Vagina (tissue), 2 donors: ENCODE data around the gene PIM1. TPM values are rescaled to one million over a fixed set of nuclear protein-coding genes. Genes with fewer than 3 reads are reported as not detected.

ENCODE experiments used
- DNase-seq, 2 donors: peaks; one replicate each; pipeline ENCODE4 v3.0.0-alpha.2; 2017; ENCODE audit errors: extremely low spot score in 2 of 2
- H3K27ac ChIP-seq: fragments of 200-600 bp; sonication (generic); one replicate; pipeline ENCODE4 v1.5.1; 2019
- H3K27me3 ChIP-seq: fragments of 200-600 bp; sonication (generic); one replicate; pipeline ENCODE4 v1.5.1; 2019
- H3K36me3 ChIP-seq, 2 donors: fragments of 200-600 bp; sonication (generic); one replicate each; pipeline ENCODE4 v1.5.1; 2017 to 2019
- H3K4me1 ChIP-seq: fragments of 200-600 bp; sonication (generic); one replicate; pipeline ENCODE4 v1.5.1; 2019
- H3K4me3 ChIP-seq, 2 donors: fragments of 200-600 bp; sonication (generic); 1 replicate in 1 of 2; 2 replicates in 1 of 2; pipeline ENCODE4 v1.5.1; 2016 to 2019
- H3K9me3 ChIP-seq: fragments of 200-600 bp; sonication (generic); one replicate; pipeline ENCODE4 v1.5.1; 2019
- POLR2A ChIP-seq, 2 donors: fragments of 450-650 bp; IDR thresholded peaks; one replicate each; pipeline ENCODE4 v1.6.1; 2017; ENCODE audit warnings: antibody characterized with exemption in 2 of 2, mild to moderate bottlenecking in 2 of 2, moderate library complexity in 2 of 2
- POLR2AphosphoS5 ChIP-seq, 2 donors: sonication (generic); formaldehyde crosslinking; IDR thresholded peaks; one replicate each; pipeline ENCODE4 v1.9.0; 2017; ENCODE audit warnings: antibody characterized with exemption in 2 of 2, mild to moderate bottlenecking in 2 of 2, low read depth in 1 of 2; ENCODE audit not compliant: insufficient read depth in 1 of 2
- intact Hi-C: fragments of 100-400 bp; cut with DNase I; formaldehyde crosslinking; loops from one replicate; pipeline ENCODE4 v1.15.1; 2023
- total RNA-seq: library from RNA; depleted of rRNA; stranded (reverse); fragments of >200 nt; gene quantifications from one replicate; pipeline ENCODE4 v1.2.3, GENCODE V29; 2016
- TF ChIP-seq, protein P1 (sequence below), 3 experiments: fragments of 450-650 bp in 2 of 3; fragments of 200-600 bp in 1 of 3; sonication (generic) in 1 of 3; IDR thresholded peaks; one replicate each; pipeline ENCODE4 v1.5.1; 2017 to 2019; ENCODE audit warnings: antibody characterized with exemption in 3 of 3, mild to moderate bottlenecking in 2 of 3, moderate library complexity in 2 of 3

Gene PIM1
- total RNA-seq, 1 donor from 2014 or later, result 74.2 TPM

DNA sequence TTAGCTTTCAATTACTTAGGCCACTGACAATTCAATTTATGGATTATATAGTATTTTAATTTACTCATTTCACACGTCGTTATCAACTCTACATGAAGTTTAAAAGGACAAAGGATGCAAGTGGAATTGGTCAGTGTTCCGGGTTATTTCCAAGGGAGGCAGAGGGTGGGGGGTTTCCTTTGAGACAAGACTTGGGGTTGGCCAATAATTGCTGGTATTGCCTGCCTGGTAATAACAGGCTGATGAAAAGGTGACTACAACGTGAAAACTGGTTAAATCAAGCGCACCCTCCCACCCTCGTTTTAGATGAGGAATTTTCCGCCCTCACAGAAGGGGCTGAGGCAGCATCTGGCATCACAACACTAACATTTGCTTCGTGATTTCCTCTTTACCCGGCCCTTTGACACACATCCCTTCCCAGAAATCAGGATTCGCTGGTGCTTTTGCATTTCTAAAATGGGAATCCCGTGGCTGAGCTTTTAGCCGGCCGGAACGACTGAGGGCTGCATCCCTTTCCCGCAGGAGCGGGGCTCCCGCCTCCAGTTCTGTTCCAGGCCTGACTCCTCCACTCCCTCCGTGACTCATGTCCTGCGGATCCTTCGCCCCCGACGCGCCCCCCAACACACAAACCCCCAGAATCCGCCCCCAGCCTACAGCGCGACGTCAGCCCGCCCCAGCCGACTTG is 999 bp upstream of the PIM1 start:
- Histone ChIP-seq H3K4me1 (peaks cover 22% of the 10 kb centered on the region), H3K9me3 (no peaks in the 10 kb centered on the region), H3K27ac (peak overlapping the region; percentile 93), H3K36me3 (peaks cover 0 to 15% of the 10 kb centered on the region in 2 donors), H3K27me3 (no peaks in the 10 kb centered on the region), H3K4me3 (peak overlapping the region; percentile 59 to 63)
- DNase-seq, result no peak
- TF ChIP-seq POLR2A (IDR thresholded peaks at IDR 0.05) (no peak), POLR2AphosphoS5 (IDR thresholded peaks at IDR 0.05; ENCODE audit: insufficient read depth in 1 of 2, low read depth in 1 of 2) (no peak)
- TF ChIP-seq, protein P1, sequence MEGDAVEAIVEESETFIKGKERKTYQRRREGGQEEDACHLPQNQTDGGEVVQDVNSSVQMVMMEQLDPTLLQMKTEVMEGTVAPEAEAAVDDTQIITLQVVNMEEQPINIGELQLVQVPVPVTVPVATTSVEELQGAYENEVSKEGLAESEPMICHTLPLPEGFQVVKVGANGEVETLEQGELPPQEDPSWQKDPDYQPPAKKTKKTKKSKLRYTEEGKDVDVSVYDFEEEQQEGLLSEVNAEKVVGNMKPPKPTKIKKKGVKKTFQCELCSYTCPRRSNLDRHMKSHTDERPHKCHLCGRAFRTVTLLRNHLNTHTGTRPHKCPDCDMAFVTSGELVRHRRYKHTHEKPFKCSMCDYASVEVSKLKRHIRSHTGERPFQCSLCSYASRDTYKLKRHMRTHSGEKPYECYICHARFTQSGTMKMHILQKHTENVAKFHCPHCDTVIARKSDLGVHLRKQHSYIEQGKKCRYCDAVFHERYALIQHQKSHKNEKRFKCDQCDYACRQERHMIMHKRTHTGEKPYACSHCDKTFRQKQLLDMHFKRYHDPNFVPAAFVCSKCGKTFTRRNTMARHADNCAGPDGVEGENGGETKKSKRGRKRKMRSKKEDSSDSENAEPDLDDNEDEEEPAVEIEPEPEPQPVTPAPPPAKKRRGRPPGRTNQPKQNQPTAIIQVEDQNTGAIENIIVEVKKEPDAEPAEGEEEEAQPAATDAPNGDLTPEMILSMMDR (IDR thresholded peaks at IDR 0.05), result no peak
- intact Hi-C loops, result loop anchor here (1.0 kb wide), 1 partner anchor 25 kb away; no protein-coding TSS in a partner anchor

DNA sequence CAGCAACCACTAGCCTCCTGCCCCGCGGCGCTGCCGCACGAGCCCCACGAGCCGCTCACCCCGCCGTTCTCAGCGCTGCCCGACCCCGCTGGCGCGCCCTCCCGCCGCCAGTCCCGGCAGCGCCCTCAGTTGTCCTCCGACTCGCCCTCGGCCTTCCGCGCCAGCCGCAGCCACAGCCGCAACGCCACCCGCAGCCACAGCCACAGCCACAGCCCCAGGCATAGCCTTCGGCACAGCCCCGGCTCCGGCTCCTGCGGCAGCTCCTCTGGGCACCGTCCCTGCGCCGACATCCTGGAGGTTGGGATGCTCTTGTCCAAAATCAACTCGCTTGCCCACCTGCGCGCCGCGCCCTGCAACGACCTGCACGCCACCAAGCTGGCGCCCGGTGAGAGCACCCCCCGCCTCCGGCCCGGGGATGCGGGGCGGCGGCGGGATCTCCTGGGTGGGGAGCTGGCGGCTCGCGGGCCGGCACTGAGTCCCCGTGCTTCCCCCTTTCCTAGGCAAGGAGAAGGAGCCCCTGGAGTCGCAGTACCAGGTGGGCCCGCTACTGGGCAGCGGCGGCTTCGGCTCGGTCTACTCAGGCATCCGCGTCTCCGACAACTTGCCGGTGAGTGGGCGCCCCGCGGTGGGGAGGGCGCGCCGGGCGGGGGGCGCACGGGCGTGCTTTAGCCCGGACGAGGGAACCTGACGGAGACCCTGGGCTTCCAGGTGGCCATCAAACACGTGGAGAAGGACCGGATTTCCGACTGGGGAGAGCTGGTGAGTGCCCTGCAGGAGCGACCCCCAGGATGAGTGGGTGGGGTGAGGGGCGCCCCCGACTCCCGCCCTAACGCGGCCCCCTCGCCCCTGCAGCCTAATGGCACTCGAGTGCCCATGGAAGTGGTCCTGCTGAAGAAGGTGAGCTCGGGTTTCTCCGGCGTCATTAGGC is 585 bp downstream of the PIM1 start:
- no peak for DNase-seq
- Histone ChIP-seq H3K4me1 (peaks cover 29% of the 10 kb centered on the region), H3K36me3 (peaks cover 0 to 30% of the 10 kb centered on the region in 2 donors), H3K9me3 (no peaks in the 10 kb centered on the region), H3K27ac (peak overlapping the region; percentile 97), H3K27me3 (no peaks in the 10 kb centered on the region), H3K4me3 (peak overlapping the region; percentile 91 to 93)
- TF ChIP-seq, protein P1 (IDR thresholded peaks at IDR 0.05), result no peak
- TF ChIP-seq POLR2AphosphoS5 (IDR thresholded peaks at IDR 0.05; ENCODE audit: insufficient read depth in 1 of 2, low read depth in 1 of 2) (no peak), POLR2A (IDR thresholded peaks at IDR 0.05) (no peak)
- intact Hi-C loops, result loop anchor here (2.0 to 5.0 kb wide), 2 partner anchors 38 to 120 kb away; no protein-coding TSS in a partner anchor

DNA sequence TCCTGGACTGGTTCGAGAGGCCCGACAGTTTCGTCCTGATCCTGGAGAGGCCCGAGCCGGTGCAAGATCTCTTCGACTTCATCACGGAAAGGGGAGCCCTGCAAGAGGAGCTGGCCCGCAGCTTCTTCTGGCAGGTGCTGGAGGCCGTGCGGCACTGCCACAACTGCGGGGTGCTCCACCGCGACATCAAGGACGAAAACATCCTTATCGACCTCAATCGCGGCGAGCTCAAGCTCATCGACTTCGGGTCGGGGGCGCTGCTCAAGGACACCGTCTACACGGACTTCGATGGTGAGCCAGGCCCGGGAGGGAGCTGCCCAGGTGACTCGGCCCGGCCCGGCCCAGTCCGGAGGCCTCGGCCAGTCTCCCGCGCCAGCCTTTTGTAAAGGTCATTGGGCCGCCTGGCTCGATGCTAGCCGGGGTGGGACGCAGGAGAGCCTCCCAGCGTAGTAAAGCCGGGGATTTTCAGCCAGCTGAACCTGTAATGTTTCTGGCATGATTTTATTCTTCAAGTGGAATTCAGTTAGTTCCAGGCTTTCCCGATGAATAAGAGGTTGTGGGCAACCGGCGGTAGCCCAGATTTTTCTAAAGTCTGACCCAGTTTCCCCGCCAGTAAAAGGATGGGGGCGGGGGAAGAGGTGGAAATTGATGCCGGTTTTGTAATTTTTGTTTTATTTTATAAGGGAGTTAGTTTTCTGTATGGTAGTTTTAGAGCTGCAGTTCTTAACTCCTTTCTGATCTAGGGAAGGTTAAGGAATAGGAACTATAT is 1.4 kb downstream of the PIM1 start:
- Histone ChIP-seq H3K27ac (peak overlapping the region; percentile 97), H3K36me3 (peaks cover 0 to 30% of the 10 kb centered on the region in 2 donors), H3K4me3 (peak overlapping the region; percentile 91 to 93), H3K9me3 (no peaks in the 10 kb centered on the region), H3K4me1 (peaks cover 29% of the 10 kb centered on the region), H3K27me3 (no peaks in the 10 kb centered on the region)
- intact Hi-C loops, result loop anchor here (2.0 to 5.0 kb wide), 2 partner anchors 39 to 121 kb away; no protein-coding TSS in a partner anchor
- peak in 1 of 2 donors; percentile 91 for DNase-seq
- TF ChIP-seq POLR2AphosphoS5 (IDR thresholded peaks at IDR 0.05; ENCODE audit: insufficient read depth in 1 of 2, low read depth in 1 of 2) (peak in 1 of 2 donors; percentile 60), POLR2A (IDR thresholded peaks at IDR 0.05) (no peak)
- TF ChIP-seq, protein P1 (IDR thresholded peaks at IDR 0.05), result no peak

DNA sequence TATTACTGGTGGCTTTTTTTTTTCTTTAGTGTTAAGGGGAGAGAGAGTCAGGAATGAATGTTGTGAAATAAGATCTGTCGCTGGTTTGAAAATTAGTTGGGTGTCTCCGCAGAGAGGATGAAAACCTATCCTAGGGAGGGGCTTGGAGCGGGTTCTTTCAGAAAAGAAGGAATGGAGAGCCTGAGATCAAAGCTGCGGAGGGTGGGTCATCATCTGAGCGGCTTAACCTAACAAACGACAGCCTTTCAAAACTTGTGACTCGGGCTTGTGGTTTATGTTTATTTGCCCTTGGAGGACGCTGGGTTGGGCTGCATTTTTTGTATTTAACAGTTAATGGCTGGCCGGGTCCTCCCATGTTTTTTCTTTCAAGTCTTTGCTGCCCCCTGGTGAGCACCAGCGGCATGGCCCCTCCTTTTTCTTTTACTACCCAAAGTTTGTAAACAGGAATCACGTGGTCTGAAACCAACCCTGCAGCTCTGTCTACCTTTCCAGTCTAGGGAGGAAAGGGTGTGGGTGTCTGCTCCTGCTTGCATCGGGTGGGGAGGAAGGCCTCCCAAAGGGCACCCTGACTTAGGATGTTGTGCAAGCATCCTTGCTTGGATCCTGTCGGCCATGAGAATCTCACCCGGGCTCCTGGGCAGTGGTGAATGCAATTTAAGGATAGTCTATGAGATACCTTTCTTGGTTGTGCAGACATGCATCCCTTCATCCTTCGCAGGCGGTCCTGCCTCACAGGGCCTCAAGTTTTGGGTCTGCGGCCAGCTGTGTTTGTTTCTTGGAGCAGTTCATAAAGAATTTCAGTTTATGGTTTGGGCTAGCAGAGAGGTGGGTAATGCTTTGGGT is 2.2 kb downstream of the PIM1 start:
- peak in 1 of 2 donors; percentile 98 for DNase-seq
- H3K27ac ChIP-seq, result peak overlapping the region; percentile 97
- no peaks in the 10 kb centered on the region for H3K27me3 ChIP-seq
- peaks cover 0 to 30% of the 10 kb centered on the region in 2 donors for H3K36me3 ChIP-seq
- H3K4me3 ChIP-seq, result peak overlapping the region; percentile 91 to 93
- intact Hi-C loops, result loop anchor here (2.0 to 5.0 kb wide), 2 partner anchors 40 to 121 kb away; no protein-coding TSS in a partner anchor
- H3K9me3 ChIP-seq, result no peaks in the 10 kb centered on the region
- TF ChIP-seq POLR2A (IDR thresholded peaks at IDR 0.05) (peak in 1 of 2 donors; percentile 20), POLR2AphosphoS5 (IDR thresholded peaks at IDR 0.05; ENCODE audit: insufficient read depth in 1 of 2, low read depth in 1 of 2) (peak in 1 of 2 donors; percentile 85)
- TF ChIP-seq, protein P1 (IDR thresholded peaks at IDR 0.05), result peak; percentile 94 to 98 (median 96)
- H3K4me1 ChIP-seq, result peaks cover 29% of the 10 kb centered on the region
